Measurements from ENCODE around the gene TGFB2. TPM values are rescaled to one million over a fixed set of nuclear protein-coding genes. Genes with fewer than 3 reads are reported as not detected.

The TGFB2 gene
- total RNA-seq, 1 experiment from 2014 or later, result 2.5 TPM

DNA sequence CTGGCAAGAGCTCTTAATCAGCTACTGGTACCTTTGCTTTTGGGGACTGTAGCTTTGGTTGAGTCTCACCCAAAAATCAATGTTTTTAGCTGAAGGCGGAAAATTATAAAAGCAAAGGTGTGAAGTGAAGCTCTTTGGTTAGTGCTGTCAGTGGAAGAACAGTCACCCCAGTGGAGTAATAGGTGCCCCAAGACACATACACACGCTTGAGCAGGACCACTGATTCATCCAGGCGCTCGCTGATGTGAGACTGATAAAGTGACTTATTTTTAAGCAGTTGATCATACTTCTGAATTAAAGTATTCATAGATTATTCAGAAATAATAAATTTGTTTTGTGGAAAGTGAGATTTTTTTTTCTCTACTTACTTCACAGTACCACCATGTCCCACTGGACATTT is 37.1 kb downstream of the TGFB2 start (continued):
- TF ChIP-seq, protein P1, sequence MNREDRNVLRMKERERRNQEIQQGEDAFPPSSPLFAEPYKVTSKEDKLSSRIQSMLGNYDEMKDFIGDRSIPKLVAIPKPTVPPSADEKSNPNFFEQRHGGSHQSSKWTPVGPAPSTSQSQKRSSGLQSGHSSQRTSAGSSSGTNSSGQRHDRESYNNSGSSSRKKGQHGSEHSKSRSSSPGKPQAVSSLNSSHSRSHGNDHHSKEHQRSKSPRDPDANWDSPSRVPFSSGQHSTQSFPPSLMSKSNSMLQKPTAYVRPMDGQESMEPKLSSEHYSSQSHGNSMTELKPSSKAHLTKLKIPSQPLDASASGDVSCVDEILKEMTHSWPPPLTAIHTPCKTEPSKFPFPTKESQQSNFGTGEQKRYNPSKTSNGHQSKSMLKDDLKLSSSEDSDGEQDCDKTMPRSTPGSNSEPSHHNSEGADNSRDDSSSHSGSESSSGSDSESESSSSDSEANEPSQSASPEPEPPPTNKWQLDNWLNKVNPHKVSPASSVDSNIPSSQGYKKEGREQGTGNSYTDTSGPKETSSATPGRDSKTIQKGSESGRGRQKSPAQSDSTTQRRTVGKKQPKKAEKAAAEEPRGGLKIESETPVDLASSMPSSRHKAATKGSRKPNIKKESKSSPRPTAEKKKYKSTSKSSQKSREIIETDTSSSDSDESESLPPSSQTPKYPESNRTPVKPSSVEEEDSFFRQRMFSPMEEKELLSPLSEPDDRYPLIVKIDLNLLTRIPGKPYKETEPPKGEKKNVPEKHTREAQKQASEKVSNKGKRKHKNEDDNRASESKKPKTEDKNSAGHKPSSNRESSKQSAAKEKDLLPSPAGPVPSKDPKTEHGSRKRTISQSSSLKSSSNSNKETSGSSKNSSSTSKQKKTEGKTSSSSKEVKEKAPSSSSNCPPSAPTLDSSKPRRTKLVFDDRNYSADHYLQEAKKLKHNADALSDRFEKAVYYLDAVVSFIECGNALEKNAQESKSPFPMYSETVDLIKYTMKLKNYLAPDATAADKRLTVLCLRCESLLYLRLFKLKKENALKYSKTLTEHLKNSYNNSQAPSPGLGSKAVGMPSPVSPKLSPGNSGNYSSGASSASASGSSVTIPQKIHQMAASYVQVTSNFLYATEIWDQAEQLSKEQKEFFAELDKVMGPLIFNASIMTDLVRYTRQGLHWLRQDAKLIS (CRISPR knock-in tag; IDR thresholded peaks at IDR 0.05; ENCODE audit: borderline replicate concordance), result no peak
- TF ChIP-seq GRHL2 (CRISPR knock-in tag; IDR thresholded peaks at IDR 0.05; ENCODE audit: insufficient replicate concordance, severe bottlenecking) (no peak), SMAD4 (CRISPR knock-in tag; IDR thresholded peaks at IDR 0.05) (no peak)

DNA sequence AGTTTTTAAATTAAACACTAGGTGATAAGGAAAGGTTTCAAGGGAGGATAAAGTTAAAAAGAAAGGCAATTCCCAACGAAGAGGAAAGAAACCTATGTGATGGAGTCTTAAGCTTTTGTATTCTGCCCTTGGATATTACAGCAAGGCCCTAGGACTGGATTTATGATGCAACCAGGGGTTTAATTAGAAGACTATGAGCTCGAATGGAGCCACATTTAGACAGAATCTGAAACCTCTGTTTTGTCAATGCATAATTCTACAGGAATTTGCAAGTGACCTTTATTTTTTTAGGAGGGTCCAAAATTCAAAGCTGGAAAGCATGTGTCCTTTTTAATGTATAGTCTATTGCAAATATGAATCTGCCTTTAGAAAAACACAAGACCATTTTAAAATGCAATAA is 37.9 kb downstream of the TGFB2 start:
- DNase-seq (ENCODE audit: low spot score), result no peak
- POLR2A ChIA-PET, result no interaction called here
- H3K4me1 Mint-ChIP-seq, result peaks cover 5% of the 10 kb centered on the region

DNA sequence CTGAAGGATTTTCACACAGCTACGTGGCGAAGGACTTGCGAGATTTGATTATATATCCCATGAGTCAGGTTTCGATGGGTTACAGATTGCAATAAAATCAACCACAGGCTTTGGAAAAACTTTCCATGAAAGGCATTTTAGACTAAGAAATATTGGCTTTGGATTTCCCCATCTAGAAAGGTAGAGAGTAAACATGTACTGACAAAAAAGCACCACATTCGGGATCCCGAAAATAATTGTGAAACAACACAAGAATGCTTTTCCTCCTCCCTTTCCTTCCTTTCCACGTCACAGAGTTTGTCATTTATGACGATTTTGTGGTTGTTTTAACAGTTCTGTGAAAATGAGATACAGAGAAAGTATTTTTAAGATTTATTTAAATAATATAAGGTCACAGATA is 38.5 kb downstream of the TGFB2 start:
- no peaks in the 10 kb centered on the region for H3K9me3 Mint-ChIP-seq
- no peaks in the 10 kb centered on the region for H3K36me3 Mint-ChIP-seq
- no peak overlapping the region for H3K27ac Mint-ChIP-seq
- CTCF ChIA-PET, result no interaction called here
- H3K27me3 Mint-ChIP-seq (ENCODE audit: low read depth), result no peaks in the 10 kb centered on the region
- POLR2A ChIA-PET, result no interaction called here
- ATAC-seq (no peak), DNase-seq (ENCODE audit: low spot score) (no peak)
- TF ChIP-seq FOXK1 (CRISPR knock-in tag; IDR thresholded peaks at IDR 0.05) (no peak), TEAD4 (CRISPR knock-in tag; IDR thresholded peaks at IDR 0.05) (no peak), FOXP1 (CRISPR knock-in tag; IDR thresholded peaks at IDR 0.05; ENCODE audit: borderline replicate concordance) (no peak)
- TF ChIP-seq, protein P2, sequence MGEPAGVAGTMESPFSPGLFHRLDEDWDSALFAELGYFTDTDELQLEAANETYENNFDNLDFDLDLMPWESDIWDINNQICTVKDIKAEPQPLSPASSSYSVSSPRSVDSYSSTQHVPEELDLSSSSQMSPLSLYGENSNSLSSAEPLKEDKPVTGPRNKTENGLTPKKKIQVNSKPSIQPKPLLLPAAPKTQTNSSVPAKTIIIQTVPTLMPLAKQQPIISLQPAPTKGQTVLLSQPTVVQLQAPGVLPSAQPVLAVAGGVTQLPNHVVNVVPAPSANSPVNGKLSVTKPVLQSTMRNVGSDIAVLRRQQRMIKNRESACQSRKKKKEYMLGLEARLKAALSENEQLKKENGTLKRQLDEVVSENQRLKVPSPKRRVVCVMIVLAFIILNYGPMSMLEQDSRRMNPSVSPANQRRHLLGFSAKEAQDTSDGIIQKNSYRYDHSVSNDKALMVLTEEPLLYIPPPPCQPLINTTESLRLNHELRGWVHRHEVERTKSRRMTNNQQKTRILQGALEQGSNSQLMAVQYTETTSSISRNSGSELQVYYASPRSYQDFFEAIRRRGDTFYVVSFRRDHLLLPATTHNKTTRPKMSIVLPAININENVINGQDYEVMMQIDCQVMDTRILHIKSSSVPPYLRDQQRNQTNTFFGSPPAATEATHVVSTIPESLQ (CRISPR knock-in tag; IDR thresholded peaks at IDR 0.05), result no peak
- H3K4me3 Mint-ChIP-seq, result no peak overlapping the region
- H3K4me1 Mint-ChIP-seq, result peaks cover 5% of the 10 kb centered on the region

More for the DNA sequence above, 37.9 kb downstream of the TGFB2 start:
- no peaks in the 10 kb centered on the region for H3K27me3 Mint-ChIP-seq (ENCODE audit: low read depth)
- TF ChIP-seq, protein P3, sequence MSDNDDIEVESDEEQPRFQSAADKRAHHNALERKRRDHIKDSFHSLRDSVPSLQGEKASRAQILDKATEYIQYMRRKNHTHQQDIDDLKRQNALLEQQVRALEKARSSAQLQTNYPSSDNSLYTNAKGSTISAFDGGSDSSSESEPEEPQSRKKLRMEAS (CRISPR knock-in tag; IDR thresholded peaks at IDR 0.05), result no peak
- TF ChIP-seq NFATC4 (CRISPR knock-in tag; IDR thresholded peaks at IDR 0.05), result no peak
- CTCF ChIA-PET, result no interaction called here
- ATAC-seq, result no peak
- H3K9me3 Mint-ChIP-seq, result no peaks in the 10 kb centered on the region
- no peaks in the 10 kb centered on the region for H3K36me3 Mint-ChIP-seq
- no peak overlapping the region for H3K27ac Mint-ChIP-seq
- no peak overlapping the region for H3K4me3 Mint-ChIP-seq

DNA sequence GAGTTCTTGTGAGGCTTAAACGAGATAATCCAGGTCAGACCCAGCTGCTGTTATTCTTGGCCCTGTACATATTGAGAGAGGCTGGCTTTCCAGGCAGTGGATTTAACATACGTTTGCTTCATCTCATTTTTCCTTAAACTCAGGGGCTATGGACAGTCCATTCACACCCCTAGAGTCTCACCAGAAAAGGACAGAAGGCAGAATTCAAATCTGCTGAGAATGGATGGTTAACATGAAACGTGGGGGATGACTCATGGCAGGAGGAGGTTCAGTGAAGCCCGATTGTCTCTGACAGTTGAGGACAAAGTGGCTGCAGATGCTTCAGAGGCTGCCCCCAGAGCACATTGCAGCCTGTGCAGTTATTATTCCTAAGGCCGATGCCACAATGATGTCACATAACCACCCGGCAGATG is 39.5 kb downstream of the TGFB2 start:
- POLR2A ChIA-PET, result no interaction called here
- Mint-ChIP-seq H3K9me3 (no peaks in the 10 kb centered on the region), H3K27ac (no peak overlapping the region), H3K4me3 (no peak overlapping the region), H3K36me3 (no peaks in the 10 kb centered on the region), H3K4me1 (peaks cover 5% of the 10 kb centered on the region), H3K27me3 (ENCODE audit: low read depth) (no peaks in the 10 kb centered on the region)
- CTCF ChIA-PET, result no interaction called here
- DNase-seq (ENCODE audit: low spot score), result no peak
- no peak for ATAC-seq
- TF ChIP-seq ZNF232 (CRISPR knock-in tag; IDR thresholded peaks at IDR 0.05) (no peak), CBFB (CRISPR knock-in tag; IDR thresholded peaks at IDR 0.05; ENCODE audit: low read depth) (no peak)
- TF ChIP-seq, protein P4, sequence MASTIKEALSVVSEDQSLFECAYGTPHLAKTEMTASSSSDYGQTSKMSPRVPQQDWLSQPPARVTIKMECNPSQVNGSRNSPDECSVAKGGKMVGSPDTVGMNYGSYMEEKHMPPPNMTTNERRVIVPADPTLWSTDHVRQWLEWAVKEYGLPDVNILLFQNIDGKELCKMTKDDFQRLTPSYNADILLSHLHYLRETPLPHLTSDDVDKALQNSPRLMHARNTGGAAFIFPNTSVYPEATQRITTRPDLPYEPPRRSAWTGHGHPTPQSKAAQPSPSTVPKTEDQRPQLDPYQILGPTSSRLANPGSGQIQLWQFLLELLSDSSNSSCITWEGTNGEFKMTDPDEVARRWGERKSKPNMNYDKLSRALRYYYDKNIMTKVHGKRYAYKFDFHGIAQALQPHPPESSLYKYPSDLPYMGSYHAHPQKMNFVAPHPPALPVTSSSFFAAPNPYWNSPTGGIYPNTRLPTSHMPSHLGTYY (CRISPR knock-in tag; IDR thresholded peaks at IDR 0.05), result no peak
- TF ChIP-seq, protein P5, sequence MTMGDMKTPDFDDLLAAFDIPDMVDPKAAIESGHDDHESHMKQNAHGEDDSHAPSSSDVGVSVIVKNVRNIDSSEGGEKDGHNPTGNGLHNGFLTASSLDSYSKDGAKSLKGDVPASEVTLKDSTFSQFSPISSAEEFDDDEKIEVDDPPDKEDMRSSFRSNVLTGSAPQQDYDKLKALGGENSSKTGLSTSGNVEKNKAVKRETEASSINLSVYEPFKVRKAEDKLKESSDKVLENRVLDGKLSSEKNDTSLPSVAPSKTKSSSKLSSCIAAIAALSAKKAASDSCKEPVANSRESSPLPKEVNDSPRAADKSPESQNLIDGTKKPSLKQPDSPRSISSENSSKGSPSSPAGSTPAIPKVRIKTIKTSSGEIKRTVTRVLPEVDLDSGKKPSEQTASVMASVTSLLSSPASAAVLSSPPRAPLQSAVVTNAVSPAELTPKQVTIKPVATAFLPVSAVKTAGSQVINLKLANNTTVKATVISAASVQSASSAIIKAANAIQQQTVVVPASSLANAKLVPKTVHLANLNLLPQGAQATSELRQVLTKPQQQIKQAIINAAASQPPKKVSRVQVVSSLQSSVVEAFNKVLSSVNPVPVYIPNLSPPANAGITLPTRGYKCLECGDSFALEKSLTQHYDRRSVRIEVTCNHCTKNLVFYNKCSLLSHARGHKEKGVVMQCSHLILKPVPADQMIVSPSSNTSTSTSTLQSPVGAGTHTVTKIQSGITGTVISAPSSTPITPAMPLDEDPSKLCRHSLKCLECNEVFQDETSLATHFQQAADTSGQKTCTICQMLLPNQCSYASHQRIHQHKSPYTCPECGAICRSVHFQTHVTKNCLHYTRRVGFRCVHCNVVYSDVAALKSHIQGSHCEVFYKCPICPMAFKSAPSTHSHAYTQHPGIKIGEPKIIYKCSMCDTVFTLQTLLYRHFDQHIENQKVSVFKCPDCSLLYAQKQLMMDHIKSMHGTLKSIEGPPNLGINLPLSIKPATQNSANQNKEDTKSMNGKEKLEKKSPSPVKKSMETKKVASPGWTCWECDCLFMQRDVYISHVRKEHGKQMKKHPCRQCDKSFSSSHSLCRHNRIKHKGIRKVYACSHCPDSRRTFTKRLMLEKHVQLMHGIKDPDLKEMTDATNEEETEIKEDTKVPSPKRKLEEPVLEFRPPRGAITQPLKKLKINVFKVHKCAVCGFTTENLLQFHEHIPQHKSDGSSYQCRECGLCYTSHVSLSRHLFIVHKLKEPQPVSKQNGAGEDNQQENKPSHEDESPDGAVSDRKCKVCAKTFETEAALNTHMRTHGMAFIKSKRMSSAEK (CRISPR knock-in tag; IDR thresholded peaks at IDR 0.05; ENCODE audit: borderline replicate concordance), result no peak
- TF ChIP-seq, protein P6, sequence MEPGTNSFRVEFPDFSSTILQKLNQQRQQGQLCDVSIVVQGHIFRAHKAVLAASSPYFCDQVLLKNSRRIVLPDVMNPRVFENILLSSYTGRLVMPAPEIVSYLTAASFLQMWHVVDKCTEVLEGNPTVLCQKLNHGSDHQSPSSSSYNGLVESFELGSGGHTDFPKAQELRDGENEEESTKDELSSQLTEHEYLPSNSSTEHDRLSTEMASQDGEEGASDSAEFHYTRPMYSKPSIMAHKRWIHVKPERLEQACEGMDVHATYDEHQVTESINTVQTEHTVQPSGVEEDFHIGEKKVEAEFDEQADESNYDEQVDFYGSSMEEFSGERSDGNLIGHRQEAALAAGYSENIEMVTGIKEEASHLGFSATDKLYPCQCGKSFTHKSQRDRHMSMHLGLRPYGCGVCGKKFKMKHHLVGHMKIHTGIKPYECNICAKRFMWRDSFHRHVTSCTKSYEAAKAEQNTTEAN (CRISPR knock-in tag; IDR thresholded peaks at IDR 0.05), result no peak
- TF ChIP-seq, protein P7, sequence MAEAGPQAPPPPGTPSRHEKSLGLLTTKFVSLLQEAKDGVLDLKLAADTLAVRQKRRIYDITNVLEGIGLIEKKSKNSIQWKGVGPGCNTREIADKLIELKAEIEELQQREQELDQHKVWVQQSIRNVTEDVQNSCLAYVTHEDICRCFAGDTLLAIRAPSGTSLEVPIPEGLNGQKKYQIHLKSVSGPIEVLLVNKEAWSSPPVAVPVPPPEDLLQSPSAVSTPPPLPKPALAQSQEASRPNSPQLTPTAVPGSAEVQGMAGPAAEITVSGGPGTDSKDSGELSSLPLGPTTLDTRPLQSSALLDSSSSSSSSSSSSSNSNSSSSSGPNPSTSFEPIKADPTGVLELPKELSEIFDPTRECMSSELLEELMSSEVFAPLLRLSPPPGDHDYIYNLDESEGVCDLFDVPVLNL (CRISPR knock-in tag; IDR thresholded peaks at IDR 0.05; ENCODE audit: borderline replicate concordance, low read depth), result no peak

All from WTC11 (cell line).